Endothelial cell of umbilical vein (primary cell): Measurements from ENCODE around the gene STARD13. TPM values are rescaled to one million over a fixed set of nuclear protein-coding genes. Genes with fewer than 3 reads are reported as not detected.

Source experiments
- BruUV-seq: library from RNA; stranded (reverse); fragments of 400-500 nt; replicated peaks from 2 replicates; lab custom pipeline; 2021; lab: Mats Ljungman, UMichigan
- CTCF ChIA-PET: fragments of 300-600, 350-600 bp; sonication (Branson Sonifier 250); formaldehyde crosslinking; loops from one replicate; lab custom pipeline; 2021; ENCODE audit warnings: antibody characterized with exemption, inconsistent platforms; lab: Charles Lee
- POLR2A ChIA-PET: fragments of 300-600, 350-600 bp; sonication (Branson Sonifier 250); formaldehyde crosslinking; loops from one replicate; lab custom pipeline; 2021; ENCODE audit warnings: antibody characterized with exemption, inconsistent platforms; lab: Charles Lee
- DNase-seq: peaks from one replicate; pipeline ENCODE4 v3.0.0-alpha.2; 2011; ENCODE audit warnings: low read depth, low spot score
- FAIRE-seq: peaks from 2 replicates; lab custom pipeline; 2011; peaks lifted over from hg19 to GRCh38; lab: Jason Lieb, UNC
- H2AFZ ChIP-seq: 2 replicates; pipeline ENCODE4 v1.6.0; 2012; ENCODE audit warnings: low read depth, low read length, control low read depth, inconsistent platforms
- H3K27ac ChIP-seq: 2 replicates; pipeline ENCODE4 v1.5.1; 2011; ENCODE audit warnings: low read depth, mild to moderate bottlenecking, control low read depth, low read length, moderate library complexity; ENCODE audit not compliant: insufficient read depth
- H3K27me3 ChIP-seq, 2 experiments: 2 replicates each; pipeline versions ENCODE4 v1.6.0 to v1.6.1; 2011; ENCODE audit warnings: low read length in 2 of 2, mixed read lengths in 1 of 2; ENCODE audit not compliant: control insufficient read depth in 2 of 2, insufficient read depth in 2 of 2
- H3K36me3 ChIP-seq, 2 experiments: 2 replicates in 1 of 2; 3 replicates in 1 of 2; pipeline ENCODE4 v1.5.1; 2011; ENCODE audit warnings: low read length in 2 of 2, mild to moderate bottlenecking in 1 of 2, moderate library complexity in 1 of 2; ENCODE audit not compliant: control insufficient read depth in 2 of 2, insufficient read depth in 2 of 2; ENCODE audit errors: extremely low read depth in 1 of 2
- H3K4me1 ChIP-seq: 3 replicates; pipeline ENCODE4 v1.5.1; 2011; ENCODE audit warnings: mild to moderate bottlenecking, low read length; ENCODE audit not compliant: control insufficient read depth, insufficient read depth; ENCODE audit errors: extremely low read depth
- H3K4me2 ChIP-seq: 2 replicates; pipeline ENCODE4 v1.6.1; 2011; ENCODE audit warnings: low read length, control low read depth, mixed read lengths; ENCODE audit not compliant: insufficient read depth
- H3K4me3 ChIP-seq, 3 experiments: fragments of 200-600 bp in 1 of 3; sonication (generic), shearing (Covaris generic) in 1 of 3; replicated peaks in 1 of 3; 2 replicates each; pipeline ENCODE4 v1.5.1; 2011 to 2016; ENCODE audit warnings: control low read depth in 3 of 3, low read length in 3 of 3, mild to moderate bottlenecking in 2 of 3, inconsistent platforms in 1 of 3, low read depth in 1 of 3, moderate library complexity in 1 of 3; ENCODE audit not compliant: insufficient read depth in 1 of 3
- H3K79me2 ChIP-seq: 2 replicates; pipeline ENCODE4 v1.6.0; 2012; ENCODE audit warnings: low read length, inconsistent platforms; ENCODE audit not compliant: control insufficient read depth, insufficient read depth
- H3K9ac ChIP-seq: replicated peaks from 2 replicates; pipeline ENCODE3; 2011; ENCODE audit warnings: low read length, control low read depth; ENCODE audit not compliant: insufficient read depth; ENCODE audit errors: extremely low read depth
- H3K9me1 ChIP-seq: replicated peaks from 3 replicates; pipeline ENCODE4 v1.6.0; 2011; ENCODE audit warnings: mild to moderate bottlenecking, low read length; ENCODE audit not compliant: control insufficient read depth, insufficient read depth; ENCODE audit errors: extremely low read depth
- H3K9me3 ChIP-seq: replicated peaks from 2 replicates; pipeline ENCODE4 v1.5.1; 2012; ENCODE audit warnings: low read length, inconsistent platforms; ENCODE audit not compliant: control insufficient read depth, insufficient read depth
- H4K20me1 ChIP-seq: replicated peaks from 2 replicates; pipeline ENCODE3; 2011; ENCODE audit warnings: mild to moderate bottlenecking, low read length; ENCODE audit not compliant: control insufficient read depth, insufficient read depth; ENCODE audit errors: extremely low read depth
- CTCF ChIP-seq, 2 donors: IDR thresholded peaks; 1 replicate in 1 of 2; 2 replicates in 1 of 2; pipeline ENCODE4 v1.5.1; 2011; ENCODE audit warnings: low read length in 2 of 2, mild to moderate bottlenecking in 2 of 2, moderate library complexity in 2 of 2, control low read depth in 1 of 2, inconsistent platforms in 1 of 2, low read depth in 1 of 2; ENCODE audit not compliant: insufficient read depth in 1 of 2; ENCODE audit errors: extremely low read depth in 1 of 2
- EZH2 ChIP-seq: IDR thresholded peaks from 2 replicates; pipeline ENCODE4 v1.6.1; 2012; ENCODE audit warnings: borderline replicate concordance, low read depth, mild to moderate bottlenecking, moderate library complexity, low read length, inconsistent platforms; ENCODE audit not compliant: severe bottlenecking
- FOS ChIP-seq: IDR thresholded peaks from 2 replicates; pipeline ENCODE4 v1.6.1; 2011; ENCODE audit warnings: mild to moderate bottlenecking, low read length, moderate library complexity, borderline replicate concordance; ENCODE audit not compliant: insufficient read depth
- GATA2 ChIP-seq: IDR thresholded peaks from 2 replicates; pipeline ENCODE4 v1.7.0; 2011; ENCODE audit warnings: low read depth, mild to moderate bottlenecking, moderate library complexity, mixed read lengths, low read length; ENCODE audit not compliant: insufficient read length, insufficient read depth
- JUN ChIP-seq: IDR thresholded peaks from 2 replicates; pipeline ENCODE4 v1.6.1; 2011; ENCODE audit warnings: borderline replicate concordance, low read depth; ENCODE audit not compliant: insufficient read length, insufficient read depth
- MYC ChIP-seq: IDR thresholded peaks from one replicate; pipeline ENCODE4 v1.6.1; 2011; ENCODE audit warnings: mild to moderate bottlenecking, low read depth, low read length
- POLR2A ChIP-seq: IDR thresholded peaks from 2 replicates; pipeline ENCODE4 v1.6.1; 2012; ENCODE audit warnings: low read depth, mild to moderate bottlenecking, control low read depth, low read length
- POLR2AphosphoS5 ChIP-seq: IDR thresholded peaks from 2 replicates; pipeline ENCODE4 v1.6.1; 2012; ENCODE audit warnings: low read depth, mild to moderate bottlenecking, control low read depth, low read length, moderate library complexity; ENCODE audit not compliant: insufficient read depth
- dilution Hi-C: fragments of 300-500 bp; cut with MboI; formaldehyde crosslinking; loops from one replicate; pipeline ENCODE4 v1.15.0; 2019; ENCODE audit warnings: low sequenced_read_pairs; ENCODE audit not compliant: extremely low pct_ligation_motif_present
- intact Hi-C: fragments of 100-400 bp; cut with micrococcal nuclease; formaldehyde crosslinking; loops from one replicate; pipeline ENCODE4 v1.10.0; 2022
- polyA plus RNA-seq, 4 experiments: library from polyadenylated mRNA; depleted of rRNA in 3 of 4; stranded (reverse) in 3 of 4; unstranded in 1 of 4; fragments of >200 nt; gene quantifications; 2 replicates each; pipeline versions ENCODE4 v1.2.1 to v1.2.3, GENCODE V29; 2011 to 2012; ENCODE audit warnings: missing spikeins in 1 of 4
- total RNA-seq: library from RNA; stranded (reverse); gene quantifications from 2 replicates; pipeline ENCODE4 v1.2.3, GENCODE V29; 2021
- TF ChIP-seq, protein P1 (sequence below): IDR thresholded peaks from 2 replicates; pipeline ENCODE4 v1.6.1; 2011; ENCODE audit not compliant: insufficient read depth, insufficient read length

STARD13 gene
- total and polyA plus RNA-seq, 2 donors (not counting 3 experiments of a cell fraction or from before 2014, with no cell fraction given) = 11.0 to 47.7 TPM

GRCh38 chr13:33060815-33061214 lies 224.7 kb downstream of the STARD13 start:
- intact Hi-C loops (no loop called here), dilution Hi-C loops (no loop called here)
- no peaks in the 10 kb centered on the region for H3K4me1 ChIP-seq
- BruUV-seq = no TSS peak
- no peaks in the 10 kb centered on the region for H3K79me2 ChIP-seq
- no peaks in the 10 kb centered on the region for H3K9me1 ChIP-seq
- no peak for FAIRE-seq
- no peak overlapping the region for H3K27ac ChIP-seq
- no peaks in the 10 kb centered on the region for H4K20me1 ChIP-seq
- ChIA-PET CTCF (interaction anchor here (1.4 kb wide), 1 partner anchor 9 kb away, joined by 3 read pairs; no protein-coding TSS in a partner anchor), POLR2A (no interaction called here)
- no peak for TF ChIP-seq FOS
- no peak overlapping the region for H3K4me2 ChIP-seq
- H3K36me3 ChIP-seq = no peaks in the 10 kb centered on the region
- H3K27me3 ChIP-seq = peaks cover 2 to 6% of the 10 kb centered on the region in 2 experiments
- no peaks in the 10 kb centered on the region for H3K9me3 ChIP-seq
- H3K4me3 ChIP-seq = no peak overlapping the region
- H3K9ac ChIP-seq = no peak overlapping the region
- no peak for DNase-seq
- no peak overlapping the region for H2AFZ ChIP-seq

DNA sequence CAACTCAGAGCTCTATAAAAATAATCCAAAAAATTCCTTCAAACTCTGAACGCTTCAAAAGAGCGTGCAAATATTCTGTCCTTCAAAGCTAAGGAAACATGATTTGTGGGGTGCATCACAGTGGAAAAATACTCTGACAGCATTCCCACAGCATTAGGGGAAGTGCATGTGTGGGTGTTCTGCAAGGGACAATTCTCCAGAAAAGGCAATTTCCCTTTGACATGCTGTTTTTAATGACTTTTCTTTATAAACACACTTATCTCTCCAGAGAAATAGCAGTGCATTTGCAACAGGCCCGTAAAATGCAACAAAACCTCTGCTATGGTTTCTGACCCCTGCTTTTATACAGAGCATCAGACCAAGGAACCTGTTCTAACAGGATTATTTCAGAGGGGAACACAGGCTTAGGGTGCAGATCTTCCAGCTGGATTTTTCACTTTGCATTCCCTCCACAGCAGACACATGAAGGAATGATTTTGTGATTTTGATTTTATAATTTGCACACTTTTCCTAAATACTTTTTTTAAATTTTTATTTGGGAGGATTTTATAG lies 226.7 kb downstream of the STARD13 start:
- no peak overlapping the region for H3K27ac ChIP-seq
- no peak for TF ChIP-seq JUN
- no peak for TF ChIP-seq EZH2
- TF ChIP-seq CTCF (IDR thresholded peaks at IDR 0.05; ENCODE audit: extremely low read depth in 1 of 2, insufficient read depth in 1 of 2, low read depth in 1 of 2, low read length in 2 of 2) = no peak
- TF ChIP-seq, protein P1, sequence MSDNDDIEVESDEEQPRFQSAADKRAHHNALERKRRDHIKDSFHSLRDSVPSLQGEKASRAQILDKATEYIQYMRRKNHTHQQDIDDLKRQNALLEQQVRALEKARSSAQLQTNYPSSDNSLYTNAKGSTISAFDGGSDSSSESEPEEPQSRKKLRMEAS = no peak
- no peak for TF ChIP-seq POLR2AphosphoS5
- no peak for TF ChIP-seq POLR2A
- TF ChIP-seq MYC = no peak
- no peak for TF ChIP-seq GATA2
- TF ChIP-seq FOS = no peak
- intact Hi-C loops = no loop called here
- dilution Hi-C loops = no loop called here
- peaks cover 2 to 9% of the 10 kb centered on the region in 2 experiments for H3K27me3 ChIP-seq
- H2AFZ ChIP-seq = no peak overlapping the region
- no peak overlapping the region for H3K4me2 ChIP-seq
- H3K9me1 ChIP-seq = no peaks in the 10 kb centered on the region
- FAIRE-seq (no peak), DNase-seq (no peak)
- H3K36me3 ChIP-seq = no peaks in the 10 kb centered on the region
- H3K9me3 ChIP-seq = no peaks in the 10 kb centered on the region
- BruUV-seq = no TSS peak
- H4K20me1 ChIP-seq = no peaks in the 10 kb centered on the region
- ChIA-PET CTCF (interaction anchor here (2.3 to 4.3 kb wide), 4 partner anchors 11 to 53 kb away, joined by 10 to 30 read pairs (median 14); no protein-coding TSS in a partner anchor), POLR2A (no interaction called here)
- H3K79me2 ChIP-seq = no peaks in the 10 kb centered on the region
- H3K9ac ChIP-seq = no peak overlapping the region
- no peaks in the 10 kb centered on the region for H3K4me1 ChIP-seq
- H3K4me3 ChIP-seq = no peak overlapping the region
